Mesothelial cell of epicardium (in vitro differentiated cells): ENCODE measurements around the gene PLEKHA7. TPM values are rescaled to one million over a fixed set of nuclear protein-coding genes. Genes with fewer than 3 reads are reported as not detected.
A peak's percentile ranks its signal among the peaks of the same experiment; 100 is the strongest.

Source experiments
- DNase-seq, 2 experiments: peaks; one replicate each; pipeline ENCODE4 v3.0.0; 2021; ENCODE audit warnings: low spot score in 2 of 2; ENCODE audit not compliant: unreplicated experiment in 2 of 2
- H3K27ac Mint-ChIP-seq: 2 replicates; pipeline ENCODE4 v1.8.0; 2021; ENCODE audit warnings: mixed read lengths
- H3K27me3 Mint-ChIP-seq: 2 replicates; pipeline ENCODE4 v1.8.0; 2021; ENCODE audit warnings: low read depth, mixed read lengths
- H3K36me3 Mint-ChIP-seq: 2 replicates; pipeline ENCODE4 v1.8.0; 2021; ENCODE audit warnings: mixed read lengths
- H3K4me1 Mint-ChIP-seq: 2 replicates; pipeline ENCODE4 v1.8.0; 2021; ENCODE audit warnings: mixed read lengths
- H3K4me3 Mint-ChIP-seq: 2 replicates; pipeline ENCODE4 v1.8.0; 2021; ENCODE audit warnings: mild to moderate bottlenecking, moderate library complexity, mixed read lengths
- H3K9me3 Mint-ChIP-seq: 2 replicates; pipeline ENCODE4 v1.8.0; 2021; ENCODE audit warnings: mixed read lengths
- total RNA-seq: library from RNA; stranded (reverse); gene quantifications from 3 replicates; pipeline ENCODE4 v1.2.1, GENCODE V29; 2021
- TF ChIP-seq, protein P1 (sequence below): fragments of 200-600 bp; sonication (generic); IDR thresholded peaks from one replicate; pipeline ENCODE4 v1.5.0; 2021; ENCODE audit warnings: antibody characterized with exemption; ENCODE audit not compliant: unreplicated experiment

PLEKHA7 gene
- total RNA-seq, 1 donor from 2014 or later = 30.5 TPM

DNA sequence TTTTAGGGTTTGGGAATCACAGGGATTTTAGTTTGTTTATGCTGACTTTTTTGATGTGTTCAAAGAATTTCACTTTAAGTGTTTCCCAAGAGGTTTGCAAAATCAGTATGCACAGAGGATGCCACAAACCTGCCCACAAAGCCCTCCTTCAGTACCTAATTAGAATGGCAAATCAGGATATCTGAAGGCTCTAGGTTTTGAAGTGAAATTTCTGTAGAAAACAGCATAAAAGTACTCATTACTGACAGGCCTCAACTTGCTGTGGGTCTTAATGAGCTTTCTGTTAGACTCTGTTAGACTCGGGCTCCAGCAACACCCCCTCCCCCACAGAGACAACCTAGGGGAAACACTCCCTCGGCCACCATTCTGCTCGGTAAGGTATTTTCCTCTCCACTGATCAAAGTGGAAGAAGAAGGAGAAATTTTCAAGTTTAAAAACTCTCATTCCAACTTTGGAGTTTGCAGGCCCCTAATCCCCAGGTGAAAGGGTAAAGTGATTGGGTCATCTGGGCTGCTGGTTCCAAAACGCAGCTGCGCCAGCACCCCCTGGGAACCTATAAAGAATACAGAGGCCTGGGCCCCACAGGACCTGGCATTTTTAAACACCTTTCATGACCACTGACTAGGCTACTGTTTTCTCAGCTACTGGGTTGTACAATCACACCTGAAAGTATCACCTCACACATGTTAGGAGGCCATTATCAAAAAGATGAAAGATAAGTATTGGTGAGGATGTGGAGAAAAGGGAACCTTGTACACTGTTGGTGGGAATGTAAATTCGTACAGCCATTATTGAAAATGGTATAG is 67.5 kb downstream of the PLEKHA7 start:
- peaks cover 5% of the 10 kb centered on the region for H3K27me3 Mint-ChIP-seq
- no peaks in the 10 kb centered on the region for H3K9me3 Mint-ChIP-seq
- no peak for DNase-seq
- no peak overlapping the region for H3K27ac Mint-ChIP-seq
- no peak overlapping the region for H3K4me3 Mint-ChIP-seq
- TF ChIP-seq, protein P1, sequence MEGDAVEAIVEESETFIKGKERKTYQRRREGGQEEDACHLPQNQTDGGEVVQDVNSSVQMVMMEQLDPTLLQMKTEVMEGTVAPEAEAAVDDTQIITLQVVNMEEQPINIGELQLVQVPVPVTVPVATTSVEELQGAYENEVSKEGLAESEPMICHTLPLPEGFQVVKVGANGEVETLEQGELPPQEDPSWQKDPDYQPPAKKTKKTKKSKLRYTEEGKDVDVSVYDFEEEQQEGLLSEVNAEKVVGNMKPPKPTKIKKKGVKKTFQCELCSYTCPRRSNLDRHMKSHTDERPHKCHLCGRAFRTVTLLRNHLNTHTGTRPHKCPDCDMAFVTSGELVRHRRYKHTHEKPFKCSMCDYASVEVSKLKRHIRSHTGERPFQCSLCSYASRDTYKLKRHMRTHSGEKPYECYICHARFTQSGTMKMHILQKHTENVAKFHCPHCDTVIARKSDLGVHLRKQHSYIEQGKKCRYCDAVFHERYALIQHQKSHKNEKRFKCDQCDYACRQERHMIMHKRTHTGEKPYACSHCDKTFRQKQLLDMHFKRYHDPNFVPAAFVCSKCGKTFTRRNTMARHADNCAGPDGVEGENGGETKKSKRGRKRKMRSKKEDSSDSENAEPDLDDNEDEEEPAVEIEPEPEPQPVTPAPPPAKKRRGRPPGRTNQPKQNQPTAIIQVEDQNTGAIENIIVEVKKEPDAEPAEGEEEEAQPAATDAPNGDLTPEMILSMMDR = no peak
- peaks cover 3% of the 10 kb centered on the region for H3K4me1 Mint-ChIP-seq
- H3K36me3 Mint-ChIP-seq = no peaks in the 10 kb centered on the region

DNA sequence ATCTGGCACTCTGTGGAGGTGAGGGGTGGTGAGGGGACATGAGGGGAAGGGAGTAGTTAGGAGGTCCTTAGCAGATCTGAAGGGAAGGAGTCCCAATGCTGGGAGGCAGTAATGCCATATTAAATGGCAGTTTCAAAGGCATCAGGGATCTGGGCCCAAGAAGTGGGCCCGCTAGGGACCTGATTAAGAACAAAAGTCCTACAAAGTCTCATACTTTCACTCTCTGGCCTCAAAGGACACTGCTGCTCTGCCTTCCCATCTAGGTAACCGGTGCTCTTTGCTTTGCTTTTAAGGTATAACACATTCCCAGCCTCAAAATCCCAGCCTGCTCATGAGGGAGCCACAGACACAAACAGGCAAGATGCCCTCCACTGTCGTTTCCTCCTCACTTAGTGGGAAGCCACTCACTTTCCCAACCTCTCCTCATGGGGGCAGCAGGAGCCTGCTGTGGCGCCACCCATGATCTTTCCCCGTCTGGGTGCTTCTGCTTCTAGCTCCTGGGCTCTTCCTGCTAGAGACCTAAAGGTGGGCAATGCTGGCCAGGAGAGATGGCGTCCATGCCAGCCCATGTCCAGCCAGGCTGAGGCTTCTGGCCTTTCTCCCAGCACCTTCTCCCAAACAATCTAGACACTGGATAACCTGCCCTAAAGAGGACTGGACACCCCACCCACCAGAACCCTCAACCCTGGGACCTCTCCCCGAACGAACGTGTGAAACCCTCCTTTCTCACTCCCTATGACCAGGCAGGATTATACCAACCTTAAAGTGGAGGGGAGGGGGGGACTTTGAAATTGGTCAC is 68.3 kb downstream of the PLEKHA7 start:
- DNase-seq = peak; percentile 53 to 73
- TF ChIP-seq, protein P1 = peak; percentile 34
- no peak overlapping the region for H3K4me3 Mint-ChIP-seq
- no peak overlapping the region for H3K27ac Mint-ChIP-seq
- peaks cover 3% of the 10 kb centered on the region for H3K4me1 Mint-ChIP-seq
- H3K36me3 Mint-ChIP-seq = no peaks in the 10 kb centered on the region
- no peaks in the 10 kb centered on the region for H3K9me3 Mint-ChIP-seq
- H3K27me3 Mint-ChIP-seq = peaks cover 5% of the 10 kb centered on the region

DNA sequence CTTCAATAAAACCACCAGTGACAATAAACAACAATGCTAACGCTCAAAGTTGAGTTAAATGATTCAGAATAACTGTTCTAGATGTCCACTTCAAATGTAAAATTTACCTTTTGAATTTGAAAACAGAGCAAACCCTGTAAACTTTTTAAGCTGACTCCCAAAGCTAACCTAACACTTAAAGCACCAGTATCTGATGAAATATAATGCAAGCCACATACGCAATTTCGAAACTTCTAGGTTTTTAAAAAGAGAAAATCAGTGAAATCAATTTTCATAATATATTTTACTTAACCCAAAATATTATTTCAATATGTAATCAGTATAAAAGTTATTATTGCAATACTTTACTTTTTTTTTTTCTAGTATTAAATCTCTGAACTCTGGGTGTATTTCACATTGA is 71.3 kb downstream of the PLEKHA7 start:
- no peaks in the 10 kb centered on the region for H3K9me3 Mint-ChIP-seq
- peaks cover 15% of the 10 kb centered on the region for H3K27me3 Mint-ChIP-seq
- no peak overlapping the region for H3K4me3 Mint-ChIP-seq
- H3K36me3 Mint-ChIP-seq = no peaks in the 10 kb centered on the region
- no peak overlapping the region for H3K27ac Mint-ChIP-seq
- TF ChIP-seq, protein P1 = no peak
- DNase-seq = no peak
- peaks cover 9% of the 10 kb centered on the region for H3K4me1 Mint-ChIP-seq

DNA sequence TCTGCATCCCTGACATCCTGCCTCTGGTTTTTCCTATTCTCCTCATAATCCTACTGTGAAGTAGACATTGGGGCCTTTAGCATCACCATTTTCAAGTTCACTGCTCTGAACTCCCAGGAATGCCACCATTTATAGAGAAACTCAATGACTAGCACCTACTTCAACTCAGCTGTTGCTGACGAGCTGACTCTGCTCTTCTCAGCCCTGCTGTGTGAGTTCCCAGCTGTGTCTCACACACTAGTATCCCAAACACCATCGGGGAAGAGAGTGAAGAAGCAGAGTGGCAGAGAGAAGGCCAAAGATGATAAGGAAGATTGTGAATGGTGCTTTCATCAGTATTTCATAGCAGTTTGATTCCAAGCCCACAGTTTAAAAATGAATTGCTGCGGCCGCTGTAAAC is 71.9 kb downstream of the PLEKHA7 start:
- H3K4me3 Mint-ChIP-seq = no peak overlapping the region
- no peak overlapping the region for H3K27ac Mint-ChIP-seq
- TF ChIP-seq, protein P1 = no peak
- H3K4me1 Mint-ChIP-seq = peaks cover 9% of the 10 kb centered on the region
- DNase-seq = no peak
- peaks cover 17% of the 10 kb centered on the region for H3K27me3 Mint-ChIP-seq
- no peaks in the 10 kb centered on the region for H3K36me3 Mint-ChIP-seq
- no peaks in the 10 kb centered on the region for H3K9me3 Mint-ChIP-seq

DNA sequence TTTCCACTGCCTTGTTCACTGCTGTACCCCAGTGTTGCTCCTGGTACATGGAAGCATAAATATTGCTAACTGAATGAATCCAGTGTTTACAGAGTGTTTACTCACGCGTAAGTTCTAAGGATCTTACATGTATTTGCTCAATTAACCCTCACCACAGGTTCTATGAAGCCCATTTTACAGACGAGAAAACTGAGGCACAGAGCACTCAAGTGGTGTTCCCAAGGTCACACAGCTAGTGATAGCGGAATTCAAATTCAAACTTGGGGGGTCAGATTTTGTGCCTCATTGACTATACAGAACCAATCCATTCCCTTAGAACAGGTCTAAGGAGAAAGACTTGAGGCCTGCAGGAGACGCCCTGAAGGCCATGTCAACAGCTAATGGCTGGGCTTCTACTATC is 72.3 kb downstream of the PLEKHA7 start:
- Mint-ChIP-seq H3K27ac (no peak overlapping the region), H3K36me3 (no peaks in the 10 kb centered on the region), H3K9me3 (no peaks in the 10 kb centered on the region), H3K27me3 (peaks cover 21% of the 10 kb centered on the region), H3K4me1 (peaks cover 10% of the 10 kb centered on the region), H3K4me3 (no peak overlapping the region)
- DNase-seq = no peak
- TF ChIP-seq, protein P1 = no peak
